Gastroesophageal sphincter (tissue), 4 donors: ENCODE results near the gene DOCK9. TPM values are rescaled to one million over a fixed set of nuclear protein-coding genes. Genes with fewer than 3 reads are reported as not detected.
A peak's percentile ranks its signal among the peaks of the same experiment; 100 is the strongest.

Experiments
- ATAC-seq: fragments of 150-250 bp; one replicate; pipeline ENCODE4 v1.9.1; 2016; ENCODE audit warnings: mild to moderate bottlenecking, moderate library complexity
- H3K27ac ChIP-seq, 4 donors: fragments of 200-600 bp; sonication (generic) in 3 of 4; 1 replicate in 3 of 4; 2 replicates in 1 of 4; pipeline ENCODE4 v1.5.1; 2016 to 2019
- H3K27me3 ChIP-seq: fragments of 200-600 bp; sonication (generic); one replicate; pipeline ENCODE4 v1.5.1; 2019
- H3K36me3 ChIP-seq, 2 donors: fragments of 200-600 bp; sonication (generic); one replicate each; pipeline ENCODE4 v1.5.1; 2019; ENCODE audit warnings: control low read depth in 1 of 2
- H3K4me1 ChIP-seq, 3 donors: fragments of 200-600 bp; sonication (generic); 1 replicate in 2 of 3; 2 replicates in 1 of 3; pipeline ENCODE4 v1.5.1; 2016 to 2019; ENCODE audit warnings: control low read depth in 2 of 3
- H3K4me3 ChIP-seq, 2 donors: fragments of 200-600 bp; sonication (generic); one replicate each; pipeline ENCODE4 v1.5.1; 2019; ENCODE audit warnings: mild to moderate bottlenecking in 1 of 2, moderate library complexity in 1 of 2
- H3K9me3 ChIP-seq, 3 donors: fragments of 200-600 bp; sonication (generic); one replicate each; pipeline ENCODE4 v1.5.1; 2017 to 2019; ENCODE audit warnings: control low read depth in 2 of 3
- EP300 ChIP-seq: sonication (generic); formaldehyde crosslinking; IDR thresholded peaks from one replicate; pipeline ENCODE4 v1.6.1; 2017; ENCODE audit warnings: antibody characterized with exemption, mild to moderate bottlenecking
- POLR2A ChIP-seq, 2 donors: fragments of 450-650 bp; IDR thresholded peaks; one replicate each; pipeline ENCODE4 v1.6.1; 2017; ENCODE audit warnings: antibody characterized with exemption in 2 of 2, mild to moderate bottlenecking in 2 of 2, moderate library complexity in 1 of 2
- POLR2AphosphoS5 ChIP-seq: sonication (generic); formaldehyde crosslinking; IDR thresholded peaks from one replicate; pipeline ENCODE4 v1.6.1; 2017; ENCODE audit warnings: antibody characterized with exemption
- WGBS, 2 donors: methylation state at CpG; one replicate each; pipeline ENCODE4 v1.1.5; 2018; ENCODE audit warnings: low coverage in 1 of 2; 5-methylcytosine and 5-hydroxymethylcytosine counted together
- total RNA-seq, 4 donors: library from RNA; depleted of rRNA; stranded (reverse); fragments of >200 nt; gene quantifications; one replicate each; pipeline ENCODE4 v1.1.0, GENCODE V29; 2016
- TF ChIP-seq, protein P1 (sequence below), 4 experiments: fragments of 200-600 bp in 2 of 4; fragments of 450-650 bp in 2 of 4; sonication (generic) in 1 of 4; IDR thresholded peaks; one replicate each; pipeline ENCODE4 v1.5.1; 2017 to 2019; ENCODE audit warnings: antibody characterized with exemption in 4 of 4, mild to moderate bottlenecking in 2 of 4, moderate library complexity in 2 of 4

DOCK9 gene
- total RNA-seq, 4 donors from 2014 or later: 84.1 to 203 (median 150) TPM

DNA sequence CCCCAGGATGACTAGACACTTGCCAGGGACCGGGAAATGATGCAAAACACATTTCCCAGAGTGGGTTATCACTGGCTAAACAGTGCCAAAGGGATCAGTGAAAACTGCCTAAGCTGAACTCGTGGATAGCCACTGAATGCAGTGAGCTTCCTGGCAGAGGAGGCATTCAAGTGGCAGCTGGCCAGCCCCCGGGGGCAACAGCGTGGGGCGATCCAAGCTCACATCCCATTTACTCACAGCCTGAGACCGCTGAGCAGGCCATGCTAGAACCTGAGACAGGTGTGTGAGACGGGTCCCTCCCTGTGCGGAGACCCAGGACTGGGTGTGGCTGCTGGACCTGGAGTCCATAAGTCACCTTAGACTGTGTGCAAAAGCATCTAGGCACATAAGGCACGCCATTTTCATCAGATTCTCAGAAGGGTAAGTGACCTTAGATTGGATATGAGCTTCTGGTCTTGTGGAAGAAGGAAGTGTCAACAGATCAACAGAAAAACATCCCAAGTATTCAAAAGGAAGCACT lies 173.5 kb downstream of the DOCK9 start:
- 85 to 90% methylated on average over 2 to 6 of the region's 9 CpGs for WGBS, 2 donors
- Histone ChIP-seq H3K9me3 (no peaks in the 10 kb centered on the region), H3K4me1 (peaks cover 0 to 8% (median 0%) of the 10 kb centered on the region in 3 donors), H3K4me3 (no peak overlapping the region), H3K36me3 (peaks cover 3 to 92% of the 10 kb centered on the region in 2 donors), H3K27me3 (no peaks in the 10 kb centered on the region), H3K27ac (no peak overlapping the region)
- TF ChIP-seq POLR2A (IDR thresholded peaks at IDR 0.05) (no peak), EP300 (no peak), POLR2AphosphoS5 (no peak)
- TF ChIP-seq, protein P1, sequence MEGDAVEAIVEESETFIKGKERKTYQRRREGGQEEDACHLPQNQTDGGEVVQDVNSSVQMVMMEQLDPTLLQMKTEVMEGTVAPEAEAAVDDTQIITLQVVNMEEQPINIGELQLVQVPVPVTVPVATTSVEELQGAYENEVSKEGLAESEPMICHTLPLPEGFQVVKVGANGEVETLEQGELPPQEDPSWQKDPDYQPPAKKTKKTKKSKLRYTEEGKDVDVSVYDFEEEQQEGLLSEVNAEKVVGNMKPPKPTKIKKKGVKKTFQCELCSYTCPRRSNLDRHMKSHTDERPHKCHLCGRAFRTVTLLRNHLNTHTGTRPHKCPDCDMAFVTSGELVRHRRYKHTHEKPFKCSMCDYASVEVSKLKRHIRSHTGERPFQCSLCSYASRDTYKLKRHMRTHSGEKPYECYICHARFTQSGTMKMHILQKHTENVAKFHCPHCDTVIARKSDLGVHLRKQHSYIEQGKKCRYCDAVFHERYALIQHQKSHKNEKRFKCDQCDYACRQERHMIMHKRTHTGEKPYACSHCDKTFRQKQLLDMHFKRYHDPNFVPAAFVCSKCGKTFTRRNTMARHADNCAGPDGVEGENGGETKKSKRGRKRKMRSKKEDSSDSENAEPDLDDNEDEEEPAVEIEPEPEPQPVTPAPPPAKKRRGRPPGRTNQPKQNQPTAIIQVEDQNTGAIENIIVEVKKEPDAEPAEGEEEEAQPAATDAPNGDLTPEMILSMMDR (IDR thresholded peaks at IDR 0.05): no peak
- ATAC-seq: no peak

DNA sequence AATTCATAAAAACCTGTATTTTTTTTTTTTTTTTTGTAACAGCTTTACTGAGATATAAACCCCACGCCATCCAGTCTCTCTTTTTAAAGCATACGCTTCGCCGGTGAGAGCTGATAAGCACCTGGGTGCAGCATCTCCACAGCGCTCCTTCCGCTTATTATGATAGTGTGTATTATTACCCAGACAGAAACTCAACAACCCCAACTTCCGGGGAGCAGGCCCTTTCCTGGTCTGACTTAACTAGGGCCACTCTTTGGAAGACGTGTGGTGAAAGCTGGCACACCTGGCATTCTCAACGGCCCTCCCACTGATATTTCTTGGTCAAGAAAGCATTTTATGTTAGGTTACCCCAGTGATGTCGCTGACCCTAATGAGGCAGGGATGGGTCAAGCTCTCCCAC lies 173.9 kb downstream of the DOCK9 start:
- Histone ChIP-seq H3K9me3 (no peaks in the 10 kb centered on the region), H3K4me3 (no peak overlapping the region), H3K27ac (no peak overlapping the region), H3K4me1 (peaks cover 0 to 8% (median 0%) of the 10 kb centered on the region in 3 donors), H3K27me3 (no peaks in the 10 kb centered on the region), H3K36me3 (peaks cover 3 to 91% of the 10 kb centered on the region in 2 donors)
- WGBS, 2 donors: 89 to 92% methylated on average over 7 to 8 of the region's 10 CpGs
- no peak for ATAC-seq
- TF ChIP-seq POLR2A (IDR thresholded peaks at IDR 0.05): no peak
- TF ChIP-seq EP300: no peak
- no peak for TF ChIP-seq POLR2AphosphoS5
- TF ChIP-seq, protein P1 (IDR thresholded peaks at IDR 0.05): no peak

DNA sequence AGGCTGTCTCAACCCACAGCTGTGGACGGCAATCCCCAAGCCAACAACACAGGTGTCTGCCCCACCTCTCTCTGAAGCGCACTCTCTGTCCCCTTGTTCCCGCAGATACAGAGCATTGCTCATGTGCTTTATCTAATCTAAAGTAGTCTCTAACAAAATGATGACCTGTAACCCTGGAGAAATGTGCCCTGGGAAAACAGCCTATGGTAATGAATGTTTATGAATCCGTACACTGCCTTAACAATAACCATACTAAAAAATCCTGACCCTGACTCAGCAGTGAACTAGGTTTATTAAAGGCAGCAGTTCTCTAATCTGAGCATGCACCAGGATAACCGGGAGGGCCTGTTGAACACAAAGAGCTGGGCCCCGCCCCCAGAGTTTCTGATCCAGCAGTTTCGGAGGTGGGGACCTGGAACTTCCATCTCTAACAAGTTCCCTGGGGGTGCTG lies 174.7 kb downstream of the DOCK9 start:
- H3K4me1 ChIP-seq: peaks cover 0 to 8% (median 0%) of the 10 kb centered on the region in 3 donors
- no peak overlapping the region for H3K4me3 ChIP-seq
- WGBS, 2 donors: 90 to 100% methylated on average over 3 to 4 of the region's 7 CpGs
- ATAC-seq: no peak
- peaks cover 3 to 91% of the 10 kb centered on the region in 2 donors for H3K36me3 ChIP-seq
- H3K27me3 ChIP-seq: no peaks in the 10 kb centered on the region
- H3K27ac ChIP-seq: no peak overlapping the region
- no peaks in the 10 kb centered on the region for H3K9me3 ChIP-seq
- TF ChIP-seq, protein P1 (IDR thresholded peaks at IDR 0.05): no peak
- TF ChIP-seq POLR2AphosphoS5 (no peak), POLR2A (IDR thresholded peaks at IDR 0.05) (no peak), EP300 (no peak)

DNA sequence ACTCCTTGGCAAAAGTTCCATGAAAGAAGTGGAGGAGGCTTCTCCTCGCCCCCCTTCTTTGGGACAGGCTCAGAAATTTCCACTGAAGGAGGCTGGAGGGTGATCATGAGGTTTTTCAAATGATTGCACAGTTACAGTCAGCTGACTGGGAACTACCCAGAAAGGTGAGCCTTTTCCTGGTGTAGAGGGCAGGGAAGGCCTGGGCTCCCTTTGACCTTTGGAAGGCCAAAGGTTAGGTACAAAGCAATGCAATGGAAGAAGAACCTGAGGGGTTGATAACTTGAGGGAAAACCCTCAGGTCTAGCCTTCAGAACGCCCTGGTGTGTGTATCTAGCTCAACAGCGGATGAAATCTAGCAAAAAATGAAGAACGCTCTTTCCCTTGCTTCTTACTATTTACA lies 175.3 kb downstream of the DOCK9 start:
- Histone ChIP-seq H3K27me3 (no peaks in the 10 kb centered on the region), H3K4me1 (peaks cover 0 to 8% (median 0%) of the 10 kb centered on the region in 3 donors), H3K9me3 (no peaks in the 10 kb centered on the region), H3K4me3 (no peak overlapping the region), H3K36me3 (peaks cover 3 to 91% of the 10 kb centered on the region in 2 donors), H3K27ac (peak overlapping the region in 1 of 4 donors; percentile 41)
- no peak for ATAC-seq
- 89 to 100% methylated on average over 2 to 4 of the region's 4 CpGs for WGBS, 2 donors
- TF ChIP-seq, protein P1 (IDR thresholded peaks at IDR 0.05): no peak
- TF ChIP-seq POLR2AphosphoS5: no peak
- TF ChIP-seq EP300: no peak
- no peak for TF ChIP-seq POLR2A (IDR thresholded peaks at IDR 0.05)
